Measurements from ENCODE around the gene SEMA3F. TPM values are rescaled to one million over a fixed set of nuclear protein-coding genes. Genes with fewer than 3 reads are reported as not detected.
"Not testable (repeated sequence)": the region's sequence is repeated elsewhere in the genome, so short reads cannot be mapped to it uniquely, and the experiment has no call there.

Gene SEMA3F
- total RNA-seq, 2 donors from 2014 or later, result 6.3 to 18.7 TPM

DNA sequence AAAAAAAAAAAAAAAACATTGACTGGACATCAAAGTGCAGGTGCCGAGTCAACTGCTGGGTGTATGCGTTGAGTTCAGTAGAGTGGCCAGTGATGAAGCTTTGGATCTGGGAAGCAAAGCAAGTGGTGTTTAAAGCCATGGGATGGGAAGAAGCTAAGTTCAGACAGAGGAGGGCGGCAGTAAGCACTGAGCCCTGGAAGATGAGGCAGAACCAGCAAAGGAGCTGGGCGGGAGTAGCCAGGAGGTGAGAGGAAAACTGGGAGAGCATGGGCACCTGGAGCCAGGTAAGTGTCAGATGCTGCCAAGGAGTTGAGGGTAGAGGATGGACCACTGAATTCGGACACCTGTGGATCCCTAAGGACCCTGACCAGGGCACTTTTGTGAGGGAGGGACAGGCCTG lies 69.5 kb downstream of the SEMA3F start:
- no peak for DNase-seq (ENCODE audit: low spot score)
- Histone ChIP-seq H3K27me3 (no peaks in the 10 kb centered on the region), H3K9me3 (no peaks in the 10 kb centered on the region), H3K36me3 (no peaks in the 10 kb centered on the region), H3K4me1 (peaks cover 0 to 24% of the 10 kb centered on the region in 2 donors), H3K27ac (no peak overlapping the region), H3K4me3 (no peak overlapping the region)
- no peak for TF ChIP-seq CTCF (IDR thresholded peaks at IDR 0.05)

DNA sequence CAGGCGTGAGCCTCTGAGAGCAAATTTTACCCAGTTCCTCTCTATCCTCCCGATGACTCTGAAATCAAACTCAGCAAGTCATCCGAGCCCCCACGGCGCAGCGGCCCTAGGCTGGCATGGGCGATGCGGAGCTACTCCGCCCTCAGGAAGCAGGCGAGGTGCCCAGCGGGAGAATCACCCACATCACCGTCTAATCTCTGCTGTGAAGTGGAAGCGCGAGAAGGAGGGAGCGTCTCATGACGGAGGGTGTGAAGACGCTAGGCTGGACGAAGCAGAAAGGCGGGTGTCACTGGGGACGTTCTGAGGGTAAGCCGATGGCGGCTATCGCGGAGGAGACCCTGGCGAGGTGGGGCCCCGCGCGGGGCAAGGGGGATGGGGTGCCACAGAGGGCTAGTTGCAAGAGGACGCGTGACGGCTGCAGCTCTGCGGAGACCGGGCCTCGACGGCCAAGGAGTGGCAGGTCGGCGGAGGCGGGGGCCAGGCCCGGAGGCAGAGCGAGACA lies 71.8 kb downstream of the SEMA3F start:
- DNase-seq (ENCODE audit: low spot score), result no peak
- H3K4me1 ChIP-seq, result peaks cover 0 to 24% of the 10 kb centered on the region in 2 donors

DNA sequence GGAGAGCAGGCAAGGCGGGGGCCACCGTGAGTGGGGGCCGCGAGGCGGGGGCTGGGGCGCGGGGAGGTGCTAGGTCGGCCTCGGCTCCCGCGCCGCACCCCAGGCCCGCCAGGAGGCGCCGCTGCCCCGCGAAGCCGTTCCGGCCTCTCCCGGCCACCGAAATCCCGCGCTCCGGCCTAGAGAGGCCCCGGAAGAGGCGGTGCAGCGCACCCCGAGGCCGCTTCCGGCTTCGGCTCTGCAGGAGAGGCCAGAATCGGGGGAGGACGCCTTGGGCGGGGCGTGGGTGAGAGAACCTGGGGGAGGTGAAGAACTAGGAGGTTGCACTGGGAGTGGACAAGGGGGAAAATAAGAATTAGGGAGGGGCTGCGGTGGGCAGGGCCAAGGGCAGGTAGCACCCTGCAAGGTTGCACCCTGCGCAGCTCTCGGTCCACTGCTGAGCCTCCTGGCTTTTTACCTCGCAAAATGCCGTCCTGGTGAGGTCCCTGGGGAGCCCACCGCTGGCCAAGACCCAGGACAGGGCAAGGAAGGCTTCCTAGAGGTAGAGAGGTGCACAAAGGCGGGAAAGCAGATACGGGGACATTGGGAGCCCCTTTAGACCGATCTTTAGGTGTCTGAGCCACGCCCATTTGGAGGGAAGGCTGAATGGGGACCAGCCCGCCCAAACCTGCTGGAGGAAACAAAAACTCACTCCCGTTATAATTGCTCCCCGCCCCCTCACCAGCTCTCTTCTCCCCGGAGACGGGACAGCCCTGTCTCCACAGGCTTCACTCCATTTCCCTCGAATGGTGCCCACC lies 72.5 kb downstream of the SEMA3F start:
- Histone ChIP-seq H3K27ac (peak overlapping the region; percentile 66 to 76), H3K4me1 (peaks cover 0 to 24% of the 10 kb centered on the region in 2 donors), H3K27me3 (no peaks in the 10 kb centered on the region), H3K36me3 (no peaks in the 10 kb centered on the region), H3K4me3 (peak overlapping the region; percentile 55 to 68), H3K9me3 (no peaks in the 10 kb centered on the region)
- DNase-seq (ENCODE audit: low spot score), result peak; percentile 88
- peak; percentile 89 to 99 for TF ChIP-seq CTCF (IDR thresholded peaks at IDR 0.05)

More for the DNA sequence above, 71.8 kb downstream of the SEMA3F start:
- Histone ChIP-seq H3K4me3 (peak overlapping the region; percentile 55 to 68), H3K9me3 (no peaks in the 10 kb centered on the region), H3K27me3 (no peaks in the 10 kb centered on the region), H3K27ac (peak overlapping the region; percentile 66 to 76), H3K36me3 (no peaks in the 10 kb centered on the region)
- TF ChIP-seq CTCF (IDR thresholded peaks at IDR 0.05), result no peak

DNA sequence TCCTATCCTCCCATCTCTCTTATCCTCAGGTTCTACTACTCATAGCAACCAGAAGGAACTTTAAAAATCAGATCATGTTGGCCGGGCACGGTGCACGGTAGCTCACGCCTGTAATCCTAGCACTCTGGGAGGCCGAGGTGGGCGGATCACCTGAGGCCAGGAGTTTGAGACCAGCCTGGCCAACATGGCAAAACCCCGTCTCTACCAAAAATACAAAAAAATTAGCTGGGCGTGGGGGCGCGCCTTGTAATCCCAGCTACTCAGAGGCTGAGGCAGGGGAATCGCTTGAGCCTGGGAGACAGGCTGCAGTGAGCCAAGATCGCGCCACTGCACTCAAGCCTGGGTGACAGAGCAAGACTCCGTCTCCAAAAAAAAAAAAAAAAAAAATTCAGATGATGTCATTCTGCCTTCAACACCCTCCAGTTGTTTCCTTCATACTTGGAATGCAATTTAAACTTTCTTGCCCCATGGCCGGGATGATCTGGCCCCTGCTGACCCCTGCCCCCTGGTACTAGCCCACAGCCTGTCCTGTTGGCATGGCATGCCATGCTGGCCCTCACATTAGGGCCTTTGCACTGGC lies 73.2 kb downstream of the SEMA3F start:
- not testable (repeated sequence) for DNase-seq (ENCODE audit: low spot score); H3K27me3 ChIP-seq; H3K36me3 ChIP-seq; H3K9me3 ChIP-seq
- Histone ChIP-seq H3K27ac (peak overlapping the region; percentile 66 to 76), H3K4me1 (peaks cover 0 to 24% of the 10 kb centered on the region in 2 donors), H3K4me3 (peak overlapping the region in 1 of 2 donors; percentile 68)

- peaks cover 0 to 24% of the 10 kb centered on the region in 2 donors for H3K4me1 ChIP-seq
- H3K27ac ChIP-seq, result no peak overlapping the region
- H3K36me3 ChIP-seq, result no peaks in the 10 kb centered on the region
Measured at GRCh38 chr3:50229490-50229889, 74.4 kb downstream of the SEMA3F start.

More at GRCh38 chr3:50229490-50229889, 74.4 kb downstream of the SEMA3F start:
- TF ChIP-seq CTCF (IDR thresholded peaks at IDR 0.05), result no peak
- no peak for DNase-seq (ENCODE audit: low spot score)
- H3K4me3 ChIP-seq, result no peak overlapping the region
- H3K27me3 ChIP-seq, result no peaks in the 10 kb centered on the region
- H3K9me3 ChIP-seq, result no peaks in the 10 kb centered on the region

All from right atrium auricular region (tissue), 2 donors.